ENCODE data around the gene ZNF765.
"Not testable (repeated sequence)": the region's sequence is repeated elsewhere in the genome, so short reads cannot be mapped to it uniquely, and the experiment has no call there.

The ZNF765 gene

DNA sequence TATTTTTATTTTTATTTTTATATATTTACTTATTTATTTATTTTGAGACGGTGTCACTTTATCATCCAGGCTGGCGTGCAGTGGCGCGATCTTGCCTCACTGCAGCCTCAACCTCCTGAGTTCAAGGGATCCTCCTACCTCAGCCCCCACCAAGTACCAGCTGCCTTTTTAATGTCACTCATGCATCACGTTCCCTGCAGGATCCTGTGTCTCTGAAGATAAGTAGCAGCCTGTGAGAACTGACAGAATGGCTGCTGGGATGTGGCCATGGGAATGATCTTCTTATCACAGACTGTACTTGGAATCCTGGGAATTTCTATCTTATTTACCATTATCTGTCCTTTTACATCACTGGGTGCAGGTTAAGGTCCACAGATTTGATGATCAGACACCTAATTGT is 27.6 kb downstream of the ZNF765 start:
- no peak for FAIRE-seq

DNA sequence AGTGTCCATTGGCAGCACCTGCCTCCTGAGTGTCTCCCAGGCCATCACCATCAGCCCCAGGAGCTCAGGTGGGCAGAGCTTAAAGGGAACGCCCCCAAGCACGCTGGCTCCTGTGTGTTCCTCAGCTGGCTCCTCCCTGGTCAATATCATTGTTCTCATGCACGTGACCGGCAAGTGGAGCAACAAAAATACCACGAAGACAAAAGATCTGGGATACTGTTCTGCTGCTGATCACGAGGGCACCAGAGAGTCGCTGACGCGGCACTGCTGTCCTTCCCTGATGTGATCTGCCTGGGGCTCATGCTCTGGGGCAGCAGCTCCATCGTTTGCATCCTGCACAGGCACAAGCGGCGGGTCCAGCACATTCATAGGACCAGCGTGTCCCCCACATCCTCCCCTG is 28.1 kb downstream of the ZNF765 start:
- FAIRE-seq: not testable (repeated sequence)

DNA sequence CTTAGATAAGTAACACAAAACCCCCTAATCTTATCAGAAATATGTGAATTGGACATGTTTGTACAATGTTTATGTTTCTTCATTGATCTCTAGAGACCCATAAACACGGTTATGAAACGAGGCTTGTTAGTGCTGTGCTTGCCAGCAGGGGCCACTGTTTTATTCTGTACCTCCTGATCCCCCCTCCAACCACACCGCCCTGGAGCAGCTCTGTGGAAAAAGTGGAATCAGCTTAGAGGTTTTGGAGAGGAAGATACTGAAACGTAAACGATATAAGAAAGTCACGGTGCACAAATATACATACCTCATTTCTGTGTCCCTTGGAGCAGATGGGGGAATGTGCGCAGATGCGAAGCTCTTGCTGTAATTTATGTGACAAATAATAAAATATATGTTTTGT is 28.7 kb downstream of the ZNF765 start:
- FAIRE-seq: not testable (repeated sequence)

DNA sequence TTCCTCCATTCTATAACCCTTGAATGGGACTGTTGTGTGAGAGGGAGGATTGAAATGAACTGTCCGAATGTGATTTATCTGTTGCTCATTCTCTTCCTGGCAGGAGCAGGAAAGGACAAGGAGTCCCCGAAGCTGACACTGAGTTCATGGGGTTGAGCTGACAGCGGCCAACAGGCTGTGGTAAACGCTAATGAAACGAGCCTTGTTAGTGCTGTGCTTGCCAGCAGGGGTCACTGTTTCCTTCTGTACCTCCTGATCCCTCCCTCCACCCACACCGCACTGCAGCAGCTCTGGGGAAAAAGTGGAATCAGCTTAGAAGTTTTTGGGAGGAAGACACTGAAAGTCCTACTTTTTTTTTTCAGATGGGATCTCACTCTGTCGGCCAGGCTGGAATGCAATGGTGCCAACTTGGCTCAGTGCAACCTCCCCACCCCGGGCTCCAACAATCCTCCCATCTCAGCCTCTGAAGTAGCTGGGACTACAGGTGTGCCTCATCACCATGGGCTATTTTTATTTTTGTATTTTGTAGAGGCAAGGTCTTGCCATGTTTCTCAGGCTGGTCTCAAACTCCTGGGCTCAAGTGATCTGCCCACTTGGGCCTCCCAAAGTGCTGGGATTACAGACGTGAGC is 30.1 kb downstream of the ZNF765 start:
- FAIRE-seq: no peak

DNA sequence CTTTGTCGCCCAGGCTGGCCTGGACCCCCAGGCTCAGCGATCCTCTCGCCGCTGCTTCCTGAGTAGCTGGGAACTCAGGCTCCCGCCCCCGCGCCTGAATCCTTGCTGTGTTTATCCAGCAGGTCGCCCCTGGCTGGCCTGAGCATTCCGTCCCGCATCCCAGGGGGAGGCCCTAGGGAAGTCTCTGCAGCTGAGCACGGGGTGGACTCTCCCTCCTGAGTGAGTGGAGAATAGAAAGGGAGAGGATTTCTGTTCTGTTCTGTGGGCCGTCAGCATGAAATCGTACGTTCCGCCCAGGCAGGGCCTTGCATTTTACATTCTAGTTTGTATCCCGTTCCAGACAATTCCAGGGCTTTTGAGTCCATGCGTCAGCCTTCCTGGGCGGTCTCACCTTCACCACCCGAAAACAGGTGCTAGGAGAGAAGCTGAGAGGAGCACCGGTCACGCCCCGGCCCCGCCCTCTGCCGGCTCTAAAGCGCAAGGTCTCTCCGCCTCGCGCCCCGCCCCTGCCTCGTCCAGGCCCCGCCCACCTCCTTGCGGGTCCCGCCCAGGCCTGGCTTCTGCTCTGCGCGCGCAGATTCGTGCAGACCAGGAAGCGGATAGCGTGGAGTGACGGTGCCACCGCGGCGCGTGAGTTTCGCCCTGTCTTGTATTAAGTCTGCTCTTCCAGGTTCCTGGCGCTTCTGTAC is 36.6 kb downstream of the ZNF765 start, which contains the start of gene ZNF761:
Gene ZNF761, plus strand, starts transcription at position 586 of the 689 bp plus-strand sequence. CDS start 15,285 bp downstream, outside the sequence.
- FAIRE-seq: no peak

DNA sequence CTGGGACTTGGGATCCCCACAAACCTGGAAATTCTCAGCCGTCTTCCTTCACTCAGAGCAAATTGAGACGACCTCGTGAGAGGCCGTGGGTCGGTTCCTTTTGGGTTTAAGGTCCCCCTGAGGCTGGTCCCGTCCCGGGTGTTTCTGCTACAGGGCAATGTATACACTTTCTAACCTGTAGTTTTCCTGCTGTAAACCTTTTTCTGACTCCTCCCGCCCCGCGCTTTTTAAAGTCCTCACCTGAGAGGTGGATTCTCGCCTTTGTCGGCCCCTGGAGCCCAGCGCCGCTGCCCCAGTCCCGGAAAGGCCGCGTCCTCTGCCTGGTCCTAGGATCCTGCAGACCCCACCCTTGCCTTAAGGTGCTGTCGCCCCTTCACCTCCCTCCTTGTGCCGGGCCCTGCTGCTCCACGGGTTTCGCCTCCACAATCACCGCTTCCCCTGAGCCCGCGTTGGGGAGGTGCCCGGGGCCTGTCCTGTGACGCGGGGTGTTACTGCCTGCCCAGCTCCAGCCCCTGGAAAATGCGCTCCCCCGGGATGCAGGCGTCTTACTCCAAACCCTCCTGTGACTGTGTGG is 37.2 kb downstream of the ZNF765 start:
- no peak for FAIRE-seq

DNA sequence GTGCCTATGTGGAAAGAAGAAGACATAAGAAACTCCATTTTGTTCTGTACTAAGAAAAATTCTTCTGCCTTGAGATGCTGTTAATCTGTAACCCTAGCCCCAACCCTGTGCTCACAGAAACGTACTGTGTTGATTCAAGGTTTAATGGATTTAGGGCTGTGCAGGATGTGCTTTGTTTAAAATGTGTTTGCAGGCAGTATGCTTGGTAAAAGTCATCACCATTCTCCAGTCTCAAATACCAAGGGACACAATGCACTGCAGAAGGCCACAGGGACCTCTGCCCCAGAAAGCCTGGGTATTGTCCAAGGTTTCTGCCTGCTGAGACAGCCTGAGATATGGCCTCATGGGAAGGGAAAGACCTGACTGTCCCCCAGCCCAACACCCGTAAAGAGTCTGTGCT is 48.9 kb downstream of the ZNF765 start:
- FAIRE-seq: not testable (repeated sequence)

DNA sequence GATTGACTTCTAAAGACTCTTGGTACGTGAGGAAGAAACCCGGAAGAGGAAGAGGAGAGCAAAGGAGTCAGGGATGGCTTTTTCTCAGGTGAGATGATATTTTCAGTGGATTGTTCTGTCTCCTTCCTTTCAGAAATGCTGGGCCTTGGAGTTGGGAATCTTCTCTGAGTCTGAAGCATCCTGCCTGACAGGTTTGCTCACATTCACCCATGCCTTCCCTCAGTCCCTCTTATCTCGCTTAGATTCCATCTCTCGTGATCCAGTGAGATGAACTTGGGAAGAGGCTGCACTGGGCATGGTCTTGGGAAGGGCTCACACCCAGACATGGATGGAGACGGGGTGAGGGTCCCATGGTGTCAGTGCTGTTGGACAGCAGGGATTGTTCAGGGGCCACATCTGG is 52.2 kb downstream of the ZNF765 start:
- FAIRE-seq: not testable (repeated sequence)

DNA sequence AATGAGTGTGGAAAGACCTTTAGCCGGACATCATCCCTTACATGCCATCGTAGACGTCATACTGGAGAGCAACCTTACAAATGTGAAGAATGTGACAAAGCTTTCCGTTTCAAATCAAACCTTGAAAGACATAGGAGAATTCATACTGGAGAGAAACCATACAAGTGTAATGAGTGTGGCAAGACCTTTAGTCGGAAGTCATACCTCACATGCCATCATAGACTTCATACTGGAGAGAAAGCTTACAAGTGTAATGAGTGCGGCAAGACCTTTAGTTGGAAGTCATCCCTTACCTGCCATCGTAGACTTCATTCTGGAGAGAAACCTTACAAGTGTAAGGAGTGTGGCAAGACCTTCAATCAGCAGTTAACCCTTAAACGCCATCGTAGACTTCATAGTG is 60.9 kb downstream of the ZNF765 start:
- no peak for FAIRE-seq

DNA sequence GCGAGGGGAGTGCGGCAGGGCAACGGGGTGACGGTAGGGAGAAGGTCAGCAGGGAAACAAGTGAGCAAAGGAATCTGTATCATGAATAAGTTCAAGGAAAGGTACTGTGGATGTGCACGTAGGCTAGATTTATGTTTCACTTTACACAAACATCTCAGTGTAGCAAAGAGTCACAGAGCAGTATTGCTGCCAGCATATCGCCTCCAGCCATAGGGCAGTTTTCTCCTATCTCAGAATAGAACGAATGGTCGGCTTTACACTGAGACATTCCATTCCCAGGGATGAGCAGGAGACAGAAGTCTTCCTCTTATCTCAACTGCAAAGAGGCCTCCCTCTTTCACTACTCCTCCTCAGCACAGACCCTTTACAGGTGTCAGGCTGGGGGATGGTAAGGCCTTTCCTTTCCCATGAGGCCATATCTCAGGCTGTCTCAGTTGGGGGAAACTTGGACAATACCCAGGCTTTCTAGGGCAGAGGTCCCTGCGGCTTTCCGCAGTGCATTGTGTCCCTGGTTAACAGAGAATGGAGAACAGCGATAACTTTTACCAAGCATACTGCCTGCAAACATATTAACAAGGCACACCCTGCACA is 65.3 kb downstream of the ZNF765 start:
- not testable (repeated sequence) for FAIRE-seq

DNA sequence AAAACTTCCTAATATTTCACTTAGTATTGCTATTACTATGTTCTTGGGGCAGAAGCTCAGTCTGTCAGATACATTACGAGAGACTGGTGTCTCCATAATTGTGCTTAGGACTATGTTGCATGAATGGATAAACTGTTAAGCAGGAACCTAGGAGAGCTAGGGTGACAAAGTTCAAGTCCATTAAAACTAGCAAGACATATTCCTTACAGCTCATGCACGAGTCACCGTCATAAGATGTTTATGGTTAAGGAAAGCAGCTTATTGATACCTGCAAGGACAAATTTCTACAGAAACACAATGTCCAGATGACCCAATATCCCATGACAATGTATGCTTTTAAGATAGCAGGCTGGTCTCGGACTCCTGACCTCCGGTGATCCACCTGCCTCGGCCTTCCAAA is 66.9 kb downstream of the ZNF765 start:
- no peak for FAIRE-seq

DNA sequence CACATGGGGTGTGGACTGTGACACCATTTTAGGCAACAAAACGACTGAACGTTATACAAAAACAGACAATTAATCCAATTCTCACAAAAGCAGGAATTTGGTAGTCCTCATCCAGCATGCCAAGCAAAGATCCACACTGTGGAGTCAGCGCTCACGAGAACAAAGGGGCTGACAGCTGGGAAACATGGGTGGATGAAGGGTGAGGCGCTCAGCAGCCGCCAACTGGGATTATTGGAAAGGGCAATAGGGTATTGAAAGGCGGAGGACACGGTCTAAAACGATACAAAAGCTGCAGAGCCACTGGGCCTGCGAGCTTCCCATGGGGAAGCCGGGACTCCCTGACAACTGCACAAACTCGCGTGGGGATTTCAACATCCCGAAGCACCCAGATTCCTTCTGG is 67.9 kb downstream of the ZNF765 start:
- no peak for FAIRE-seq

DNA sequence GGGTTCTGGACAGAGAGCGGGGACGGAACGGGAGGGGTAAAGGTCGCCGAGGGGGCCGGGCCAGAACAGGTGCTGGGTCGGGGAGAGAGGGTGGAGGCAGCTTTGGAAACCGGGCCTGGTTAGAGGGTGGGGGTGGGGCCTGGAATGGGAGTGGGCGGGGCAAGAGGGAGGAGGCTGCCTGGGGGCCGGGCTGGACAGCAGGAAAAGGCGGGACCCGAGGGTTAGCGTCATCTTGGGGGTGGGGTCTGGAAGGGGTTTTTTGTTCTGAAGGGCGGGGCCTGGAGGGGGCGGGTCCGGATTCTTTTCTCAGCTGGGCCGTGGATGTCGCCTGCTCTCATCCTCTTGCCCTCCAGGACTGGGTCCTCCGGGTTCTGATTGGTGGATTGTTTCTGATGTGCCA is 68.3 kb downstream of the ZNF765 start:
- no peak for FAIRE-seq

DNA sequence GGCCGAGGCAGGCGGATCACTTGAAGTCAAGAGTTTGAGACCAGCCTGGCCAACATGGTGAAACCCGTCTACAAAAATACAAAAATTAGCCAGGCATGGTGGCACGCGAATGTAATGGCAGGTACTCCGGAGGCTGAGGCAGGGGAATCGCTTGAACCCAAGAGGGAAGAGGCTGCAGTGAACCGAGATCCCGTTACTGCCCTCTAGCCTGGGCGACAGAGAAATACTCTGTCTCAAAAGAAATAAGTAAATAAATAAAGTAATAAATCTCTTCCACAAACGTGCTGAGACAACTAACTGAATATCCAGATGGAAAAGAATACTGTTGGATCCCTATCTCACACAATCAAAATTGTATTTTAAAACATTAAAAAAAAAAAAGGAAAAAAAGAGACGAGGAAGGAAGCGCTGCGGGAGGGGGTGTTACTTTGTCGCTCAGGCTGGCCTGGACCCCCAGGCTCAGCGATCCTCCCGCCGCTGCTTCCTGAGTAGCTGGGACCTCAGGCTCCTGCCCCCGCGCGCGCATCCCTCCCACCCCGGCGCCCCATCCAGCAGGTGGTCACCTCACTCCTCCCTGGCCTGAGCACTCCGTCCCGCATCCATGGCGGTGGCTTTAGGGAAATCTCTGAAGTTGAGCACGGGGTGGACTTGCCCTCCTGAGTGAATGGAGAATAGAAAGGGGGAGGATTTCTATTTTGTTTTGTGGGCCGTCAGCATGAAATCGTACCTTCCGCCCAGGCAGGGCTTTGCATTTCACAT is 72.0 kb downstream of the ZNF765 start:
- FAIRE-seq: no peak

DNA sequence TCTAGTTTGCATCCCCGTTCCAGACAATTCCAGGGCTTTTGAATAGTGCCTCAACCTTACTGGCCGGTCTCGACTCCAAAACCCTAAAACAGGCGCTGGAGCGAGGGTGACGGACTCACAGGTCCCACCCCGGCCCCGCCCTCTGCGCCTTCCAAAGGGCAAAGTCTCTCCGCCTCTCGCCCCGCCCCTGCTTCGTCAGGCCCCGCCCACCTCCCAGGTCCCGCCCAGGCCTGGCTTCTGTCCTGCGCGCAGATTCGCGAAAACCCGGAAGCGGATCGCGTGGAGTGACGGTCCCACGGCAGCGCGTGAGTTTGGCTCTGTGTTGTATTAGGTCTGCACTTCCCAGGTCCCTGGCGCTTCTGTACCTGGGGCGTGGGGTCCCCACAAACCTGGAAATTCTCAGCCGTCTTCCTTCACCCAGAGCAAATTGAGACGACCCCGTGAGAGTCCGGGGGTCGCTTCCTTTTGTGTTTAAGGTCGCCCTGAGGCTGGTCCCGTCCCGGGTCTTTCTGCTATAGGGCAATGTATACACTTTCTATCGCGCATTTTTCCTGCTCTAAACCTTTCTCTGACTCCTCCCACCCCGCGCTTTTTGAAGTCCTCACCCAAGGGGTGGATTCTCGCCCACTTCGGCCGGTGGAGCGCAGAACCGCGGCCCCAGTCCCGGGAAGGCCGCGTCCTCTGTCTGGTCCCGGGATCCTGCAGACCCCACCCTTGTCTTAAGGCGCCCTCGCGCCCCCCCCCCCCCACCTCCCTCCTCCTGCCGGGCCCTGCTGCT is 72.7 kb downstream of the ZNF765 start, which contains the start of gene ZNF813:
Gene ZNF813, plus strand, starts transcription at position 249 of the 778 bp plus-strand sequence. CDS start 16,090 bp downstream, outside the sequence.
- FAIRE-seq: no peak

DNA sequence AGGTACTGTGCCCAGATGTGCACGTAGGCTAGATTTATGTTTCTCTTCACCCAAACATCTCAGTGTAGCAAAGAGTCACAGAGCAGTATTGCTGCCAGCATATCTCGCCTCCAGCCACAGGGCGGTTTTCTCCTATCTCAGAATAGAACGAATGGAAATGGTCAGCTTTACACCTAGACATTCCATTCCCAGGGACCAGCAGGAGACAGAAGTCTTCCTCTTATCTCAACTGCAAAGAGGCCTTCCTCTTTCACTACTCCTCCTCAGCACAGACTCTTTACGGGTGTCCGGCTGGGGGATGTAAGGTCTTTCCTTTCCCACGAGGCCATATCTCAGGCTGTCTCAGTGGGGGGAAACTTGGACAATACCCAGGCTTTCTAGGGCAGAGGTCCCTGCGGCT is 73.7 kb downstream of the ZNF765 start:
- FAIRE-seq: not testable (repeated sequence)

DNA sequence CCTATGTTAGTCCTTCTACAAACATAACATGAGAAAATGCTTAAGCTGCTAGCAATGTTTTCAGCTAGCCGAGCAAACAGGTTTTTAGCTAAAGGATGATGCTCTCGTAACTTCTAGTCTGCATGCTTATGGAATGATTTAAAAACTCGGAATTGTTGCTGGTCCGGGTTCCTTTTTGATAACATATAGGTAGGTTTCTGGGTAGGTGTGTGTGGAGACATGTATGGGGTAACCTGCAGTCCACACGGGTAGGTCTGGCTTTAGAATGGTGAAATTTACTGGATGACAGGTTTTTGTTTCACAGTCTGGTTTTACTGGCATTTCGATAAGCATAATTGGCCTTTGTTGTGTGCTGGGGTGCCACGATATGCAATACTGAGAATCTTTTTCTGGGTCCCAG is 77.0 kb downstream of the ZNF765 start:
- FAIRE-seq: no peak

DNA sequence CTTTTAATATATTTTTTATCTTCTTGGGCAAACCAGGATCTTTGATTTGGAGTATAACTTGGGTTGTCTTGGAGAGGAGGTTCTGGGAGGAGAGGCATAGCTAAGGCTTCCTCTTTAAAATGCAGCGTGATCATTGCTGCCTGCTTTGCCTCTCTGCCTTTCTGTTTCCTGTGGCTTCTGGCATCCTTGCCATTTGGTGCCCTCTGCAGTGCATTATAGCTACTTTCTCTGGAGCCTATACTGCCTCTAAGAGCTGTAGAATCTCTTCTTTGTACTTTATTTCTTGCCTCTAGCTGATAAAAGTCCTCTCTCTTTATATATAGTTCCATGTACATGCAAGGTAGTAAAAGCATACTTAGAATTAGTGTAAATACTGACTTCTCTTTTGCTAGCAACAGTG is 79.9 kb downstream of the ZNF765 start:
- FAIRE-seq: not testable (repeated sequence)

DNA sequence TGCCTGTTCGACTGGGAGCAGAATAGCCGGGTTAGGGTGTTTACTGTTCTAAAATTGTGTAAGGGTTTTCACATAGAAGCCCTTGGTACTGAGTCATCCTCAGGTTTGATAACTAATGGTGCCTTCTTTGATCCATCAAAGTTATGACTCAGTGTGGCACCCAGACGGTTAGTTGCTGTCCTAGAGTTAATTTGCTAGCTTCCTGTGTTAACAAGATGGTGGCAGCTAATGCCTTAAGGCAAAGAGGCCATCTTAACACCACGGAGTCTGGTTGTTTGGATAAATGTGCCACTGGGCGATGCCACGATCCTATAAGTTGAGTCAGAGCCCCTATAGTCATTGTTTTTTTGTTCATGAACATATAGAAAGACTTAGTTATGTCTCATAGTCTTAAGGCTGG is 80.5 kb downstream of the ZNF765 start:
- not testable (repeated sequence) for FAIRE-seq
